Activated naive CD8-positive, alpha-beta T cell treated with anti-CD3 and anti-CD28 coated beads, Interleukin-2, amount 50 U/mL, for 24 hours (primary cell): ENCODE results near the gene MYO3B.

Source experiments
- ATAC-seq: fragments of 150-1000 bp; cut with Tn5 transposase; one replicate; pipeline ENCODE4 v1.10.0; 2021
- DNase-seq: peaks from one replicate; pipeline ENCODE4 v3.0.0; 2021
- H3K27ac Mint-ChIP-seq: one replicate; pipeline ENCODE4 v1.8.0; 2021; ENCODE audit warnings: mild to moderate bottlenecking, mixed read lengths
- H3K27me3 Mint-ChIP-seq: one replicate; pipeline ENCODE4 v1.8.0; 2021; ENCODE audit warnings: mixed read lengths
- H3K36me3 Mint-ChIP-seq: one replicate; pipeline ENCODE4 v1.8.0; 2021; ENCODE audit warnings: low read depth, mixed read lengths
- H3K4me1 Mint-ChIP-seq: one replicate; pipeline ENCODE4 v1.8.0; 2021; ENCODE audit warnings: mixed read lengths
- H3K4me3 Mint-ChIP-seq: one replicate; pipeline ENCODE4 v1.8.0; 2021; ENCODE audit warnings: mild to moderate bottlenecking, moderate library complexity, mixed read lengths
- H3K9me3 Mint-ChIP-seq: one replicate; pipeline ENCODE4 v1.8.0; 2021; ENCODE audit warnings: mixed read lengths

MYO3B gene

GRCh38 chr2:170695521-170696410, 517.8 kb downstream of the MYO3B start:
- Mint-ChIP-seq H3K27ac (no peak overlapping the region), H3K36me3 (no peaks in the 10 kb centered on the region), H3K27me3 (peaks cover 3% of the 10 kb centered on the region), H3K4me1 (no peaks in the 10 kb centered on the region), H3K9me3 (no peaks in the 10 kb centered on the region), H3K4me3 (no peak overlapping the region)
- DNase-seq = no peak
- no peak for ATAC-seq

- ATAC-seq (no peak), DNase-seq (no peak)
- Mint-ChIP-seq H3K4me1 (no peaks in the 10 kb centered on the region), H3K27me3 (peaks cover 3% of the 10 kb centered on the region), H3K27ac (no peak overlapping the region), H3K36me3 (no peaks in the 10 kb centered on the region), H3K9me3 (no peaks in the 10 kb centered on the region), H3K4me3 (no peak overlapping the region)
These were observed 519.0 kb downstream of the MYO3B start for GRCh38 chr2:170696948-170697347.

GRCh38 chr2:170701011-170701410, 523.1 kb downstream of the MYO3B start:
- no peak overlapping the region for H3K4me3 Mint-ChIP-seq
- H3K4me1 Mint-ChIP-seq = no peaks in the 10 kb centered on the region
- no peaks in the 10 kb centered on the region for H3K36me3 Mint-ChIP-seq
- H3K9me3 Mint-ChIP-seq = peaks cover 4% of the 10 kb centered on the region
- no peak for ATAC-seq
- DNase-seq = no peak
- H3K27me3 Mint-ChIP-seq = peaks cover 9% of the 10 kb centered on the region
- no peak overlapping the region for H3K27ac Mint-ChIP-seq

GRCh38 chr2:170703776-170704476, 526.0 kb downstream of the MYO3B start:
- H3K9me3 Mint-ChIP-seq = peaks cover 4% of the 10 kb centered on the region
- H3K4me1 Mint-ChIP-seq = no peaks in the 10 kb centered on the region
- H3K36me3 Mint-ChIP-seq = no peaks in the 10 kb centered on the region
- peaks cover 26% of the 10 kb centered on the region for H3K27me3 Mint-ChIP-seq
- no peak for ATAC-seq
- no peak overlapping the region for H3K27ac Mint-ChIP-seq
- H3K4me3 Mint-ChIP-seq = no peak overlapping the region
- no peak for DNase-seq
